ENCODE measurements around the gene CDC5L. TPM values are rescaled to one million over a fixed set of nuclear protein-coding genes. Genes with fewer than 3 reads are reported as not detected.

Gene CDC5L
- total RNA-seq, 6 experiments from 2014 or later, result 9.2 to 13.0 (median 11.2) TPM

GRCh38 chr6:44388135-44388487 lies 605 bp downstream of the CDC5L start:
- DNase-seq (no peak), ATAC-seq (no peak)
- 0% methylated on average over 8 of the region's 10 CpGs for WGBS (ENCODE audit: insufficient coverage, low coverage, low lambda C conversion rate, missing lambda C conversion rate)
- intact Hi-C loops (cut with DNase I), result no loop called here
- Histone ChIP-seq H3K4me1 (peaks cover 0 to 29% (median 17%) of the 10 kb centered on the region in 4 donors), H3K27me3 (no peaks in the 10 kb centered on the region), H3K27ac (peak overlapping the region; percentile 97 to 98 (median 98)), H3K4me3 (peak overlapping the region; percentile 85 to 91 (median 86)), H3K36me3 (peaks cover 0 to 20% (median 3%) of the 10 kb centered on the region in 4 donors), H3K9me3 (no peaks in the 10 kb centered on the region)
- TF ChIP-seq POLR2A (IDR thresholded peaks at IDR 0.05) (no peak), CTCF (IDR thresholded peaks at IDR 0.05) (no peak)

GRCh38 chr6:44388887-44389286 lies 1.4 kb downstream of the CDC5L start:
- peak overlapping the region in 1 of 3 donors; percentile 97 for H3K27ac ChIP-seq
- WGBS (ENCODE audit: insufficient coverage, low coverage, low lambda C conversion rate, missing lambda C conversion rate), result 32% methylated on average over 5 of the region's 5 CpGs
- H3K4me1 ChIP-seq, result peaks cover 0 to 29% (median 17%) of the 10 kb centered on the region in 4 donors
- DNase-seq (no peak), ATAC-seq (no peak)
- H3K4me3 ChIP-seq, result peak overlapping the region in 2 of 3 donors; percentile 85 to 86
- no peaks in the 10 kb centered on the region for H3K27me3 ChIP-seq
- H3K9me3 ChIP-seq, result no peaks in the 10 kb centered on the region
- TF ChIP-seq POLR2A (IDR thresholded peaks at IDR 0.05) (no peak), CTCF (IDR thresholded peaks at IDR 0.05) (no peak)
- H3K36me3 ChIP-seq, result peaks cover 2 to 28% (median 7%) of the 10 kb centered on the region in 4 donors
- intact Hi-C loops (cut with DNase I), result no loop called here

- ATAC-seq (no peak), DNase-seq (no peak)
- peaks cover 0 to 29% (median 17%) of the 10 kb centered on the region in 4 donors for H3K4me1 ChIP-seq
- WGBS (ENCODE audit: insufficient coverage, low coverage, low lambda C conversion rate, missing lambda C conversion rate), result 72% methylated on average over 1 of the region's 1 CpG
- no peaks in the 10 kb centered on the region for H3K9me3 ChIP-seq
- intact Hi-C loops (cut with DNase I), result no loop called here
- no peaks in the 10 kb centered on the region for H3K27me3 ChIP-seq
- peaks cover 5 to 38% (median 12%) of the 10 kb centered on the region in 4 donors for H3K36me3 ChIP-seq
- no peak overlapping the region for H3K4me3 ChIP-seq
- TF ChIP-seq CTCF (IDR thresholded peaks at IDR 0.05), result no peak
- TF ChIP-seq POLR2A (IDR thresholded peaks at IDR 0.05), result no peak
- no peak overlapping the region for H3K27ac ChIP-seq
These were observed 2.7 kb downstream of the CDC5L start for GRCh38 chr6:44390158-44390683.

- intact Hi-C loops (cut with DNase I), result no loop called here
- H3K27me3 ChIP-seq, result no peaks in the 10 kb centered on the region
- peaks cover 3 to 71% (median 12%) of the 10 kb centered on the region in 4 donors for H3K36me3 ChIP-seq
- no peaks in the 10 kb centered on the region for H3K9me3 ChIP-seq
- DNase-seq (no peak), ATAC-seq (no peak)
- peak overlapping the region in 1 of 3 donors; percentile 74 for H3K27ac ChIP-seq
- 82% methylated on average over 2 of the region's 2 CpGs for WGBS (ENCODE audit: insufficient coverage, low coverage, low lambda C conversion rate, missing lambda C conversion rate)
- H3K4me3 ChIP-seq, result no peak overlapping the region
- TF ChIP-seq POLR2A (IDR thresholded peaks at IDR 0.05) (no peak), CTCF (IDR thresholded peaks at IDR 0.05) (no peak)
- H3K4me1 ChIP-seq, result peaks cover 0 to 40% (median 4%) of the 10 kb centered on the region in 4 donors
These were observed 8.0 kb downstream of the CDC5L start for GRCh38 chr6:44395501-44395900.
